H9 (cell line): Measurements from ENCODE around the gene HMGA1. TPM values are rescaled to one million over a fixed set of nuclear protein-coding genes. Genes with fewer than 3 reads are reported as not detected.
A peak's percentile ranks its signal among the peaks of the same experiment; 100 is the strongest.

Experiments
- DNase-seq: peaks from one replicate; pipeline ENCODE4 v3.0.0-alpha.2; 2017
- H2AFZ ChIP-seq: one replicate; pipeline ENCODE4 v1.6.1; 2013; ENCODE audit warnings: mild to moderate bottlenecking, low read length, control low read depth, moderate library complexity
- H2AK5ac ChIP-seq: 2 replicates; pipeline ENCODE4 v1.6.1; 2013; ENCODE audit warnings: low read length, control low read depth, mixed read lengths; ENCODE audit not compliant: insufficient read length
- H2BK120ac ChIP-seq: one replicate; pipeline ENCODE4 v1.6.1; 2013; ENCODE audit warnings: low read depth, mild to moderate bottlenecking, low read length, control low read depth, inconsistent platforms; ENCODE audit not compliant: poor library complexity, severe bottlenecking
- H2BK12ac ChIP-seq: 2 replicates; pipeline ENCODE4 v1.6.1; 2013; ENCODE audit warnings: low read length, control low read depth, mixed read lengths, low read depth; ENCODE audit not compliant: insufficient read length
- H2BK15ac ChIP-seq: 2 replicates; pipeline ENCODE4 v1.6.1; 2013; ENCODE audit warnings: low read depth, low read length, control low read depth
- H2BK20ac ChIP-seq: one replicate; pipeline ENCODE4 v1.6.1; 2013; ENCODE audit warnings: low read depth, mild to moderate bottlenecking, low read length, control low read depth, inconsistent platforms; ENCODE audit not compliant: poor library complexity, severe bottlenecking
- H2BK5ac ChIP-seq: 2 replicates; pipeline ENCODE4 v1.6.1; 2013; ENCODE audit warnings: low read length, control low read depth, mixed read lengths; ENCODE audit not compliant: insufficient read length
- H3K14ac ChIP-seq: 2 replicates; pipeline ENCODE4 v1.6.1; 2013; ENCODE audit warnings: low read length, control low read depth; ENCODE audit not compliant: insufficient read depth
- H3K18ac ChIP-seq: 2 replicates; pipeline ENCODE4 v1.6.1; 2013; ENCODE audit warnings: low read depth, mild to moderate bottlenecking, mixed read lengths, low read length, control low read depth; ENCODE audit not compliant: insufficient read length
- H3K23ac ChIP-seq: 2 replicates; pipeline ENCODE4 v1.6.1; 2013; ENCODE audit warnings: low read length, control low read depth, mixed read lengths, low read depth; ENCODE audit not compliant: insufficient read length
- H3K23me2 ChIP-seq: 2 replicates; pipeline ENCODE4 v1.6.1; 2013; ENCODE audit warnings: low read depth, mild to moderate bottlenecking, mixed read lengths, low read length, control low read depth; ENCODE audit not compliant: insufficient read length, poor library complexity, severe bottlenecking
- H3K27ac ChIP-seq: 2 replicates; pipeline ENCODE4 v1.5.1; 2013; ENCODE audit warnings: low read length, control low read depth, mixed read lengths, low read depth; ENCODE audit not compliant: insufficient read length
- H3K27me3 ChIP-seq: 2 replicates; pipeline ENCODE4 v1.6.1; 2013; ENCODE audit warnings: low read length, control low read depth, inconsistent platforms; ENCODE audit not compliant: insufficient read depth
- H3K4ac ChIP-seq: 2 replicates; pipeline ENCODE4 v1.6.1; 2013; ENCODE audit warnings: low read depth, mild to moderate bottlenecking, control low read depth, inconsistent platforms, low read length, moderate library complexity
- H3K4me1 ChIP-seq: 2 replicates; pipeline ENCODE4 v1.6.1; 2013; ENCODE audit warnings: low read length, control low read depth, inconsistent platforms; ENCODE audit not compliant: insufficient read depth
- H3K4me2 ChIP-seq: 2 replicates; pipeline ENCODE4 v1.6.1; 2013; ENCODE audit warnings: low read length, control low read depth, mixed read lengths; ENCODE audit not compliant: insufficient read length, insufficient read depth
- H3K56ac ChIP-seq: 2 replicates; pipeline ENCODE4 v1.6.1; 2013; ENCODE audit warnings: low read depth, mild to moderate bottlenecking, mixed read lengths, low read length, control low read depth; ENCODE audit not compliant: insufficient read length
- H3K79me1 ChIP-seq: 2 replicates; pipeline ENCODE4 v1.6.1; 2013; ENCODE audit warnings: low read depth, mild to moderate bottlenecking, moderate library complexity, low read length, control low read depth, inconsistent platforms; ENCODE audit not compliant: insufficient read depth, poor library complexity, severe bottlenecking
- H3K79me2 ChIP-seq: 2 replicates; pipeline ENCODE4 v1.6.1; 2013; ENCODE audit warnings: low read length, control low read depth, inconsistent platforms; ENCODE audit not compliant: insufficient read depth
- H3K9ac ChIP-seq: 2 replicates; pipeline ENCODE4 v1.6.1; 2013; ENCODE audit warnings: low read length, control low read depth, mixed read lengths; ENCODE audit not compliant: insufficient read length; ENCODE audit errors: extremely low read depth
- H3K9me3 ChIP-seq: one replicate; pipeline ENCODE4 v1.6.1; 2013; ENCODE audit warnings: low read depth, low read length, inconsistent platforms; ENCODE audit not compliant: control insufficient read depth
- H3T11ph ChIP-seq: one replicate; pipeline ENCODE4 v1.6.1; 2013; ENCODE audit warnings: mild to moderate bottlenecking, low read length, control low read depth, inconsistent platforms
- H4K20me1 ChIP-seq: one replicate; pipeline ENCODE4 v1.6.1; 2013; ENCODE audit not compliant: control insufficient read depth, insufficient read length, insufficient read depth
- H4K5ac ChIP-seq: 2 replicates; pipeline ENCODE4 v1.6.1; 2013; ENCODE audit warnings: low read depth, mild to moderate bottlenecking, mixed read lengths, low read length, control low read depth; ENCODE audit not compliant: insufficient read length
- H4K8ac ChIP-seq: replicated peaks from 2 replicates; pipeline ENCODE4 v1.6.1; 2013; ENCODE audit warnings: low read length, control low read depth, mixed read lengths, low read depth; ENCODE audit not compliant: insufficient read length
- H4K91ac ChIP-seq: 2 replicates; pipeline ENCODE4 v1.6.1; 2013; ENCODE audit warnings: low read depth, mild to moderate bottlenecking, moderate library complexity, mixed read lengths, low read length, control low read depth; ENCODE audit not compliant: insufficient read length
- H3K27ac Mint-ChIP-seq, 3 experiments: 2 replicates in 2 of 3; 3 replicates in 1 of 3; pipeline ENCODE4 v1.8.0; 2020 to 2021; ENCODE audit warnings: mixed read lengths in 3 of 3, mild to moderate bottlenecking in 1 of 3, moderate library complexity in 1 of 3
- H3K27me3 Mint-ChIP-seq: 2 replicates; pipeline ENCODE4 v1.8.0; 2021; ENCODE audit warnings: low read depth, mild to moderate bottlenecking, moderate library complexity, mixed read lengths
- H3K36me3 Mint-ChIP-seq, 3 experiments: 2 replicates in 2 of 3; 3 replicates in 1 of 3; pipeline ENCODE4 v1.8.0; 2020 to 2021; ENCODE audit warnings: low read depth in 3 of 3, mixed read lengths in 3 of 3; ENCODE audit not compliant: insufficient read depth in 1 of 3
- H3K4me1 Mint-ChIP-seq, 2 experiments: 2 replicates each; pipeline ENCODE4 v1.8.0; 2020; ENCODE audit warnings: mixed read lengths in 2 of 2
- H3K4me3 Mint-ChIP-seq, 2 experiments: 2 replicates in 1 of 2; 3 replicates in 1 of 2; pipeline ENCODE4 v1.8.0; 2020 to 2021; ENCODE audit warnings: mild to moderate bottlenecking in 2 of 2, mixed read lengths in 2 of 2, moderate library complexity in 1 of 2
- H3K9me3 Mint-ChIP-seq, 2 experiments: 2 replicates in 1 of 2; 3 replicates in 1 of 2; pipeline ENCODE4 v1.8.0; 2020; ENCODE audit warnings: mild to moderate bottlenecking in 2 of 2, mixed read lengths in 2 of 2, moderate library complexity in 1 of 2
- CTCF ChIP-seq: fragments of 200-600 bp; sonication (generic); conservative IDR thresholded peaks from 3 replicates; pipeline ENCODE4 v1.8.0; 2021; ENCODE audit warnings: antibody characterized with exemption, mild to moderate bottlenecking
- WGBS: extraction: QIAGEN DNeasy Blood & Tissue Kit; methylation state at CpG from one replicate; pipeline ENCODE4 v1.1.7; 2013; ENCODE audit warnings: missing lambda C conversion rate, low lambda C conversion rate, mixed read lengths; ENCODE audit not compliant: insufficient read length; ENCODE audit errors: extremely low coverage; 5-methylcytosine and 5-hydroxymethylcytosine counted together
- total RNA-seq: library from RNA; stranded (reverse); gene quantifications from 2 replicates; pipeline ENCODE4 v1.2.1, GENCODE V29; 2021

HMGA1 gene
- total RNA-seq, 1 experiment from 2014 or later = 2,116 TPM

- no peaks in the 10 kb centered on the region for H3K4me1 ChIP-seq
- Mint-ChIP-seq H3K27ac (peak overlapping the region in 1 of 3 experiments; percentile 93; a peak in 1 of 7 replicates), H3K4me3 (no peak overlapping the region), H3K36me3 (no peaks in the 10 kb centered on the region), H3K9me3 (no peaks in the 10 kb centered on the region; a peak in 1 of 5 replicates), H3K4me1 (peaks cover 5 to 7% of the 10 kb centered on the region in 2 experiments), H3K27me3 (no peaks in the 10 kb centered on the region)
- H3K9ac ChIP-seq = no peak overlapping the region
- H2BK120ac ChIP-seq = no peak overlapping the region
- H2BK20ac ChIP-seq = no peak overlapping the region
- no peak overlapping the region for H2AFZ ChIP-seq
- DNase-seq = no peak
- no peak overlapping the region for H3K18ac ChIP-seq
- H3K27ac ChIP-seq = no peak overlapping the region
- no peaks in the 10 kb centered on the region for H3K23me2 ChIP-seq
- no peak overlapping the region for H3T11ph ChIP-seq
- H2AK5ac ChIP-seq = no peak overlapping the region
- no peak overlapping the region for H4K5ac ChIP-seq
- no peak overlapping the region for H3K4ac ChIP-seq
- H3K79me2 ChIP-seq = no peaks in the 10 kb centered on the region
- H2BK12ac ChIP-seq = no peak overlapping the region
- H2BK15ac ChIP-seq = no peak overlapping the region
- no peak overlapping the region for H4K8ac ChIP-seq
- no peaks in the 10 kb centered on the region for H3K79me1 ChIP-seq
- no peaks in the 10 kb centered on the region for H3K27me3 ChIP-seq
- no peak overlapping the region for H2BK5ac ChIP-seq
- no peak overlapping the region for H3K14ac ChIP-seq
- no peaks in the 10 kb centered on the region for H4K20me1 ChIP-seq
- no peak overlapping the region for H3K4me2 ChIP-seq
- no CpG with 5 or more reads among the region's 3 CpGs for WGBS
- TF ChIP-seq CTCF = no peak
- H3K9me3 ChIP-seq = no peaks in the 10 kb centered on the region
- no peak overlapping the region for H4K91ac ChIP-seq
- no peak overlapping the region for H3K56ac ChIP-seq
- no peak overlapping the region for H3K23ac ChIP-seq
These were observed 36.7 kb downstream of the HMGA1 start for GRCh38 chr6:34273242-34273805.
